Peyer's patch (tissue), 4 donors: ENCODE data around the gene PARD3B.

Experiments
- CTCF ChIP-seq, 6 experiments: fragments of 450-650 bp in 4 of 6; fragments of 200-600 bp in 2 of 6; sonication (generic) in 1 of 6; IDR thresholded peaks; one replicate each; pipeline ENCODE4 v1.5.1; 2017 to 2019; ENCODE audit warnings: antibody characterized with exemption in 6 of 6, mild to moderate bottlenecking in 3 of 6, moderate library complexity in 1 of 6
- POLR2A ChIP-seq, 2 donors: fragments of 450-650 bp; IDR thresholded peaks; one replicate each; pipeline ENCODE4 v1.5.1; 2017; ENCODE audit warnings: antibody characterized with exemption in 2 of 2, mild to moderate bottlenecking in 2 of 2, moderate library complexity in 2 of 2

GRCh38 chr2:205197468-205198139, 652.3 kb downstream of the PARD3B start:
- TF ChIP-seq CTCF (IDR thresholded peaks at IDR 0.05): no peak
- no peak for TF ChIP-seq POLR2A (IDR thresholded peaks at IDR 0.05)
